ENCODE results near the gene PCDHGB5. TPM values are rescaled to one million over a fixed set of nuclear protein-coding genes. Genes with fewer than 3 reads are reported as not detected.
"Not testable (repeated sequence)": the region's sequence is repeated elsewhere in the genome, so short reads cannot be mapped to it uniquely, and the experiment has no call there.

PCDHGB5 gene
- polyA plus RNA-seq, 1 donor from 2014 or later, result 1.9 TPM

DNA sequence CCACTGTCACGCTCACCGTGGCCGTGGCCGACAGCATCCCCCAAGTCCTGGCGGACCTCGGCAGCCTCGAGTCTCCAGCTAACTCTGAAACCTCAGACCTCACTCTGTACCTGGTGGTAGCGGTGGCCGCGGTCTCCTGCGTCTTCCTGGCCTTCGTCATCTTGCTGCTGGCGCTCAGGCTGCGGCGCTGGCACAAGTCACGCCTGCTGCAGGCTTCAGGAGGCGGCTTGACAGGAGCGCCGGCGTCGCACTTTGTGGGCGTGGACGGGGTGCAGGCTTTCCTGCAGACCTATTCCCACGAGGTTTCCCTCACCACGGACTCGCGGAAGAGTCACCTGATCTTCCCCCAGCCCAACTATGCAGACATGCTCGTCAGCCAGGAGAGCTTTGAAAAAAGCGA, 35.0 kb downstream of the PCDHGB5 start:
- Mint-ChIP-seq H3K27ac (peak overlapping the region in 1 of 3 donors; percentile 45), H3K27me3 (peaks cover 14% of the 10 kb centered on the region), H3K9me3 (peaks cover 7 to 20% (median 16%) of the 10 kb centered on the region in 3 donors), H3K4me3 (peak overlapping the region in 2 of 4 donors; percentile 32 to 63)
- H3K4me1 Mint-ChIP-seq, H3K36me3 Mint-ChIP-seq: not testable (repeated sequence)

DNA sequence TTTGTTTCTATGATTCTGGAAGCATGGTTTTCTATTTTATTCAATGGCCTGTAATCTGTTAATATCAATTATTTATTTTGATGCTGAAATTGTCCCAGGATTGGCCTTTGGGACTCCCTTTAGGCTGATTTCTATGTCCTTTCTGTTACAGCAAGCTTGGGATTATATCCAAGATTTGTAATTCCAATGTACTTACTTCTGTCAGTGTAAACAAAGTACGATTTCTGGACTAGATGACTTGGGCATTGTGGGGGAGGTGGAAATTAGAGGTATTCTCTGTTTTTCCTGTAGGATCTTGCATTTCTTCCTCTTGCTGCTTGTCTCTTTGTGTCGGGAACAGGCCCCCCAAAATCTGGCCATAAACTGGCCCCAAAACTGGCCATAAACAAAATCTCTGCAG, 36.3 kb downstream of the PCDHGB5 start:
- H3K9me3 Mint-ChIP-seq, result peaks cover 7 to 19% (median 13%) of the 10 kb centered on the region in 3 donors
- H3K4me1 Mint-ChIP-seq, result peaks cover 2 to 10% (median 3%) of the 10 kb centered on the region in 3 donors
- peaks cover 2% of the 10 kb centered on the region for H3K36me3 Mint-ChIP-seq
- peak overlapping the region in 1 of 3 donors; percentile 40 for H3K27ac Mint-ChIP-seq
- H3K27me3 Mint-ChIP-seq, result peaks cover 10% of the 10 kb centered on the region
- no peak overlapping the region for H3K4me3 Mint-ChIP-seq

DNA sequence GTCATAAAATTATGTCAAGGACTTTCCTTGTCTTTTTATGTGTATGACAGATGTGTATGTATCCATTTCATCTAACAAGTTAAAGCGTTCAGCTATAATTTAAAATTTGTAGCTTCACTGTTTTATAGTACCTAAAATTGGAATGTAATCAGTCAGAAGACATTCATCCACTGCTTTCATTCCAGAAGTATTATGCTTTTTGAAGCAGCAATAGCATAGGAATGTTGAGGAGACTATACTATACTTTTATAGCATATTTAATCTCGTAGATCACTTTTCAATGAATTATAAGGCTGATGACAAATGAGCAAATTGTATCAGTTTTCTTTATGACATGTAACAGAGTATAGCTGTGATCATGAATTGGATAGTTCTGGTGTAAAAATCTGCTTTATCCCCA, 39.5 kb downstream of the PCDHGB5 start:
- Mint-ChIP-seq H3K27me3 (peaks cover 5% of the 10 kb centered on the region), H3K4me3 (no peak overlapping the region), H3K36me3 (peaks cover 2% of the 10 kb centered on the region), H3K27ac (no peak overlapping the region), H3K9me3 (peaks cover 8 to 9% (median 8%) of the 10 kb centered on the region in 3 donors), H3K4me1 (peaks cover 0 to 2% (median 0%) of the 10 kb centered on the region in 3 donors)

DNA sequence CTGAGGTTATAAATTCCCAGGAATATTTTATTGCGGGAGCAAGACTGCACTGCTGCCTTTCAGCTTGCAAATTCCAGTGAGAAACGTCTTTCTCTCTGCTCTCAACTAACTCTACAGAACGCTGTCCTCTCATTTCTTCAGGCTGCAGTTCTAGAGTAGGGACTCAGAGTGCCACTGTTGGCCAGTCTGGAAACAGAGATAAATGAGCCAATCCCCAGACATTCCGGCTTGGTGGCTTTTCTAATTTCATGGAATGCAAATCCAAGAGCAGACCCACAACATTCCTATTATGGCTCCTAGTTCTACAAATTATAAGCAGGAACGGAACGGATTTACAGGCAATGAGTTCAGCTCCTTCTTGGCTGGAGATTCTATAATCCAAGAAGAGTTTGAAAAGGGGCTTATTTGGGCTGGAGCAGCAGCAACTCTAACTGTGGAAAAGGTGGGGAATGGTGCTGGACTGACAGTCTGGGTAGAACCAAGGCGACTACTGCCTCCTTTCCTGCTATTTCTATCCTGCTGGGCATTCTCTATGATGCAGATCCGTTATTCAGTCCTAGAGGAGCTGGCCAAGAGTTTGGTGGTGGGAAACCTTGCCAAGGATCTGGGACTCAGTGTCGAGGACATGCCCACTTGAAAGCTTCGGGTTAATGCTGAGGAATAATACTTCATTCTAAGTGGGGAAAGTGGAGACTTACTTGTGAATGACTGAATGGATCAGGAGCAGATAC, 41.8 kb downstream of the PCDHGB5 start:
- peak overlapping the region in 1 of 3 donors; percentile 17 for H3K27ac Mint-ChIP-seq
- H3K4me3 Mint-ChIP-seq, result no peak overlapping the region
- peaks cover 3 to 5% (median 3%) of the 10 kb centered on the region in 3 donors for H3K4me1 Mint-ChIP-seq
- H3K9me3 Mint-ChIP-seq, result peaks cover 0 to 6% (median 2%) of the 10 kb centered on the region in 3 donors
- H3K36me3 Mint-ChIP-seq, result no peaks in the 10 kb centered on the region
- H3K27me3 Mint-ChIP-seq, result peaks cover 2% of the 10 kb centered on the region

DNA sequence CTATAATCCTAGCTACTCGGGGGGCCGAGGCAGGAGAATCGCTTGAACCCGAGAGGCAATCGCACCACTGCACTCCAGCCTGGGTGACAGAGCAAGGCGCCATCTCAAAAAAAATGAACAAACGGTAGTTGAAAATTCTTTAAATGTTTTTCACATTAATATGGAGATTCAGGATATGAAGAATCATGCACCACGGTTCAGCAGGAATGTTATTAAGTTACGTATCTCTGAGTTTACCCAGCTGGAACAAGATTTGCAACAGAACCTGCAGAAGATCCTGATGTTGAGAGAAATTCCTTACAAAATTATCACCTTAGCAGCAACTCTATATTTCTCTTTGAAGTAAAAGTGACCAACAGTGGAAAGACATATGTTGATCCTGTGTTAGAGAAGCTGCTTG, 42.6 kb downstream of the PCDHGB5 start:
- Mint-ChIP-seq H3K4me3 (no peak overlapping the region), H3K36me3 (no peaks in the 10 kb centered on the region), H3K9me3 (peaks cover 0 to 5% (median 2%) of the 10 kb centered on the region in 3 donors), H3K4me1 (peaks cover 3 to 5% (median 3%) of the 10 kb centered on the region in 3 donors), H3K27me3 (peaks cover 2% of the 10 kb centered on the region), H3K27ac (peak overlapping the region in 1 of 3 donors; percentile 17)

DNA sequence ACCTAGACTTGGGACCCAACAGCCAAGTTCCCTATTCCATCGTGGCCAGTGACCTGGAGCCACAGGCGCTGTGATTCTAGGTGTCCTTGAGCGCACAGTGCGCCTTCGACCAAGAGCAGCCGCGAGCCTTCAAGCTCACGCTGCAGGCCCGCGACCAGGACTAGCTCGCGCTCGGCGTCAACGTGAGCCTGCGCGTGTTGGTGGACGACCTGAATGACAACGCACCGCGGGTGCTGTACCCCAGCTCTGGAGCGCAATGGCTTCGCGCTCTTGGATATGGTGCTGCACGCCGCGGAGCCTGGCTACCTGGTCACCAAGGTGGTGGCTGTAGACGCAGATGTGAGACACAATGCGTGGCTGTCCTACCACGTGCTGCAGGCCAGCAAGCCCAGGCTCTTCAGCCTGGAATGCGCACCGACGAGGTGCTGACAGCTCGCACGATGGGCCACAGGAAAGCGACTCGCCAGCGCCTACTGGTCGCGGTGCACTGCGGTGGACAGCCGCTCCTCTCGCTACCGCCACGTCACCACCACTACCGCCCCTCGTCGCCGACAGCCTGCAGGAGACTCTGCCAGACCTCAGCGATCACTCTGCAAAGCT, 43.9 kb downstream of the PCDHGB5 start:
- no peaks in the 10 kb centered on the region for H3K36me3 Mint-ChIP-seq
- peaks cover 0 to 5% (median 2%) of the 10 kb centered on the region in 3 donors for H3K9me3 Mint-ChIP-seq
- H3K27me3 Mint-ChIP-seq, result peaks cover 4% of the 10 kb centered on the region
- peak overlapping the region in 1 of 3 donors; percentile 80 for H3K27ac Mint-ChIP-seq
- H3K4me3 Mint-ChIP-seq, result no peak overlapping the region
- H3K4me1 Mint-ChIP-seq, result peaks cover 3 to 5% (median 3%) of the 10 kb centered on the region in 3 donors

Other genes starting within 250 kb of the PCDHGB5 start
- not detected for gene PCDHB6, start 247.9 kb upstream of the PCDHGB5 start, polyA plus RNA-seq
- not detected for gene PCDHB7, start 225.3 kb upstream of the PCDHGB5 start, polyA plus RNA-seq
- not detected for gene PCDHB8, start 220.2 kb upstream of the PCDHGB5 start, polyA plus RNA-seq
- gene PCDHB16, start 215.6 kb upstream of the PCDHGB5 start, polyA plus RNA-seq, result not detected
- 0.31 TPM for gene PCDHB9, start 210.8 kb upstream of the PCDHGB5 start, polyA plus RNA-seq
- gene PCDHB10, start 205.6 kb upstream of the PCDHGB5 start, polyA plus RNA-seq, result not detected
- not detected for gene PCDHB11, start 198.3 kb upstream of the PCDHGB5 start, polyA plus RNA-seq
- gene PCDHB12, start 189.2 kb upstream of the PCDHGB5 start, polyA plus RNA-seq, result not detected
- 0.05 TPM for gene PCDHB13, start 184.0 kb upstream of the PCDHGB5 start, polyA plus RNA-seq
- not detected for gene PCDHB14, start 174.6 kb upstream of the PCDHGB5 start, polyA plus RNA-seq
- not detected for gene PCDHB15, start 152.6 kb upstream of the PCDHGB5 start, polyA plus RNA-seq
- not detected for gene SLC25A2, start 93.9 kb upstream of the PCDHGB5 start, polyA plus RNA-seq
- gene TAF7, start 77.2 kb upstream of the PCDHGB5 start, polyA plus RNA-seq, result 216 TPM
- gene PCDHGA1, start 67.4 kb upstream of the PCDHGB5 start, polyA plus RNA-seq, result not detected
- gene PCDHGA2, start 59.2 kb upstream of the PCDHGB5 start, polyA plus RNA-seq, result not detected
- 0.23 TPM for gene PCDHGA3, start 54.1 kb upstream of the PCDHGB5 start, polyA plus RNA-seq
- gene PCDHGB1, start 47.8 kb upstream of the PCDHGB5 start, polyA plus RNA-seq, result 0.41 TPM
- not detected for gene PCDHGA4, start 42.9 kb upstream of the PCDHGB5 start, polyA plus RNA-seq
- gene PCDHGB2, start 38.0 kb upstream of the PCDHGB5 start, polyA plus RNA-seq, result 0.21 TPM
- not detected for gene PCDHGA5, start 33.8 kb upstream of the PCDHGB5 start, polyA plus RNA-seq
- not detected for gene PCDHGB3, start 27.7 kb upstream of the PCDHGB5 start, polyA plus RNA-seq
- gene PCDHGA6, start 24.1 kb upstream of the PCDHGB5 start, polyA plus RNA-seq, result 0.08 TPM
- not detected for gene PCDHGA7, start 15.2 kb upstream of the PCDHGB5 start, polyA plus RNA-seq
- gene PCDHGB4, start 10.2 kb upstream of the PCDHGB5 start, polyA plus RNA-seq, result 0.08 TPM
- not detected for gene PCDHGA8, start 5.3 kb upstream of the PCDHGB5 start, polyA plus RNA-seq
- 0.29 TPM for gene PCDHGA9, start 4.8 kb downstream of the PCDHGB5 start, polyA plus RNA-seq
- gene PCDHGB6, start 10.1 kb downstream of the PCDHGB5 start, polyA plus RNA-seq, result 0.39 TPM
- gene PCDHGA10, start 15.0 kb downstream of the PCDHGB5 start, polyA plus RNA-seq, result 0.15 TPM
- 0.21 TPM for gene PCDHGB7, start 19.7 kb downstream of the PCDHGB5 start, polyA plus RNA-seq
- gene PCDHGA11, start 23.1 kb downstream of the PCDHGB5 start, polyA plus RNA-seq, result 0.15 TPM
- 0.59 TPM for gene PCDHGA12, start 32.6 kb downstream of the PCDHGB5 start, polyA plus RNA-seq
- gene PCDHGC3, start 78.0 kb downstream of the PCDHGB5 start, polyA plus RNA-seq, result 3.9 TPM
- gene PCDHGC4, start 87.1 kb downstream of the PCDHGB5 start, polyA plus RNA-seq, result not detected
- gene PCDHGC5, start 91.1 kb downstream of the PCDHGB5 start, polyA plus RNA-seq, result not detected
- gene DIAPH1, start 221.1 kb downstream of the PCDHGB5 start, polyA plus RNA-seq, result 57.6 TPM
- 96.1 TPM for gene HDAC3, start 238.9 kb downstream of the PCDHGB5 start, polyA plus RNA-seq
- 5.9 TPM for gene RELL2, start 239.1 kb downstream of the PCDHGB5 start, polyA plus RNA-seq

Measured in IgD-negative memory B cell (primary cell).